ENCODE results near the gene CEP170B. TPM values are rescaled to one million over a fixed set of nuclear protein-coding genes. Genes with fewer than 3 reads are reported as not detected.
"Not testable (repeated sequence)": the region's sequence is repeated elsewhere in the genome, so short reads cannot be mapped to it uniquely, and the experiment has no call there.

CEP170B gene
- total RNA-seq, 1 experiment from 2014 or later, result 0.12 TPM

GRCh38 chr14:104886690-104887622 lies 21.9 kb downstream of the CEP170B start:
- H3K9me3 ChIP-seq (replicated peaks), result no peaks in the 10 kb centered on the region
- no peaks in the 10 kb centered on the region for H3K27me3 ChIP-seq
- H3K4me3 ChIP-seq, result no peak overlapping the region
- peak in 1 of 2 experiments; percentile 2 for DNase-seq
- H3K36me3 ChIP-seq, result no peaks in the 10 kb centered on the region
- H3K4me1 ChIP-seq, result peaks cover 7% of the 10 kb centered on the region
- no peak overlapping the region for H3K27ac ChIP-seq

DNA sequence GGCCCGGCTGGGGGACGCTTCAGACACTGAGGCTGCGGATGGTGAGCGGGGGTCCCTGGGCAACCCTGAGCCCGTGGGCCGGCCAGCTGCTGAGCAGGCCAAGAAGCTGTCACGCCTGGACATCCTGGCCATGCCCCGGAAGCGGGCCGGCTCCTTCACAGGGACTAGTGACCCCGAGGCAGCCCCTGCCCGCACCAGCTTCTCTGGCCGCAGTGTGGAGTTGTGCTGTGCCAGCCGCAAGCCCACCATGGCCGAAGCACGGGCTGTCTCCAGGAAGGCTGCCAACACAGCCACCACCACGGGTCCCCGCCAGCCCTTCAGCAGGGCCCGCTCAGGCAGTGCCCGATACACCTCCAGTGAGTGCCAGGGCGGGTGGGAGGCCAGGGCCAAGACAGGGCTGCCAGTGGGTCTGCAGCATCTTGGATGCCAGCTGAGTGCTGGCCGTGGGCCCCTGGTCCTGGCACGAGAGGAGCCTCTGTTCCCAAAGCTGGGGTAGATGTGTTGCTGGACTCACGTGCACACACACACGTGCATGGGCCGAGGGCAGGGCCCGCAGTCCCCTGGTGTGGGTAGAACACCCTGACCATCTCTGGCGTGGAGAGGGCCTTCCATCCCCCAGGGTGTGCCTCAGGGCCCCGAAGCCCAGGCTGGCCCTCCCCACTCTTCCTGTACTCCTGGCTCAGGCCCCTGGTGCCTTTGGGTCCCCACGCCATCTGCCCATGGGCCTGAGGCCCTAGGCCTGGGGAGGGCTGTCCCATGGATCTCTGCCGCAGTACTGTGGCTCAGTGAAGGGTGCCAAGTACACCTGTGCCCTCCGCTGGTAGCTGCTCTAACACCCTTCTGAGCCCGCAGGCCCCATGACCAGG lies 22.8 kb downstream of the CEP170B start:
- H3K27me3 ChIP-seq, result no peaks in the 10 kb centered on the region
- peak in 1 of 2 experiments; percentile 4 for DNase-seq
- no peak overlapping the region for H3K4me3 ChIP-seq
- H3K9me3 ChIP-seq (replicated peaks), result no peaks in the 10 kb centered on the region
- no peaks in the 10 kb centered on the region for H3K36me3 ChIP-seq
- no peak overlapping the region for H3K27ac ChIP-seq
- H3K4me1 ChIP-seq, result no peaks in the 10 kb centered on the region

- Histone ChIP-seq H3K27me3 (no peaks in the 10 kb centered on the region), H3K27ac (no peak overlapping the region), H3K9me3 (replicated peaks) (no peaks in the 10 kb centered on the region), H3K4me3 (no peak overlapping the region), H3K36me3 (no peaks in the 10 kb centered on the region), H3K4me1 (no peaks in the 10 kb centered on the region)
- DNase-seq, result peak in 1 of 2 experiments; percentile 2
Observed at GRCh38 chr14:104888489-104889374, 23.7 kb downstream of the CEP170B start.

DNA sequence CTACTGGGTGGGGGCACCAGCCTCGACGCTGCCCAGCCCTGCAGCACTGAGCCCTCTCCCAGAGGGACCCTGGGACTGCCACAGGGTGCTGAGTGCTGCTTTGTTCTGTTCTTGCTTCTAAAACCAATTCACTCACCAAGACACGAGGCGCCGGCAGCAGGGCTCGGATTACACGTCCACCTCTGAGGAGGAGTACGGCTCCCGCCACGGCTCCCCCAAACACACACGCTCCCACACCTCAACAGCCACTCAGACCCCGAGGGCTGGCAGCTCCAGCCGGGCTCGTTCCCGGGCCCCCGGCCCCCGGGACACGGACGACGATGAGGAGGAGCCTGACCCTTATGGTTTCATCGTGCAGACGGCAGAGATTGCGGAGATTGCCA lies 24.3 kb downstream of the CEP170B start:
- no peaks in the 10 kb centered on the region for H3K4me1 ChIP-seq
- H3K9me3 ChIP-seq (replicated peaks), result no peaks in the 10 kb centered on the region
- no peak overlapping the region for H3K27ac ChIP-seq
- no peaks in the 10 kb centered on the region for H3K27me3 ChIP-seq
- H3K4me3 ChIP-seq, result no peak overlapping the region
- no peaks in the 10 kb centered on the region for H3K36me3 ChIP-seq
- DNase-seq, result no peak

- H3K27ac ChIP-seq, H3K36me3 ChIP-seq: not testable (repeated sequence)
Observed at GRCh38 chr14:104890292-104890691, 25.2 kb downstream of the CEP170B start.

GRCh38 chr14:104891121-104891551 lies 26.1 kb downstream of the CEP170B start:
- H3K36me3 ChIP-seq, result no peaks in the 10 kb centered on the region
- no peak overlapping the region for H3K27ac ChIP-seq
- H3K4me1 ChIP-seq, result peaks cover 5% of the 10 kb centered on the region; the same call in 1 of the 2 replicates
- no peak for DNase-seq
- no peaks in the 10 kb centered on the region for H3K27me3 ChIP-seq
- no peak overlapping the region for H3K4me3 ChIP-seq
- H3K9me3 ChIP-seq (replicated peaks), result no peaks in the 10 kb centered on the region

More at GRCh38 chr14:104890292-104890691, 25.2 kb downstream of the CEP170B start:
- H3K27me3 ChIP-seq; H3K9me3 ChIP-seq (replicated peaks); H3K4me1 ChIP-seq; DNase-seq; H3K4me3 ChIP-seq: not testable (repeated sequence)

GRCh38 chr14:104891664-104892530 lies 26.8 kb downstream of the CEP170B start:
- Histone ChIP-seq H3K27me3 (no peaks in the 10 kb centered on the region), H3K36me3 (no peaks in the 10 kb centered on the region), H3K9me3 (replicated peaks) (no peaks in the 10 kb centered on the region), H3K4me1 (peaks cover 5% of the 10 kb centered on the region; the same call in 1 of the 2 replicates), H3K4me3 (no peak overlapping the region), H3K27ac (no peak overlapping the region)
- DNase-seq, result peak in 1 of 2 experiments; percentile 2

DNA sequence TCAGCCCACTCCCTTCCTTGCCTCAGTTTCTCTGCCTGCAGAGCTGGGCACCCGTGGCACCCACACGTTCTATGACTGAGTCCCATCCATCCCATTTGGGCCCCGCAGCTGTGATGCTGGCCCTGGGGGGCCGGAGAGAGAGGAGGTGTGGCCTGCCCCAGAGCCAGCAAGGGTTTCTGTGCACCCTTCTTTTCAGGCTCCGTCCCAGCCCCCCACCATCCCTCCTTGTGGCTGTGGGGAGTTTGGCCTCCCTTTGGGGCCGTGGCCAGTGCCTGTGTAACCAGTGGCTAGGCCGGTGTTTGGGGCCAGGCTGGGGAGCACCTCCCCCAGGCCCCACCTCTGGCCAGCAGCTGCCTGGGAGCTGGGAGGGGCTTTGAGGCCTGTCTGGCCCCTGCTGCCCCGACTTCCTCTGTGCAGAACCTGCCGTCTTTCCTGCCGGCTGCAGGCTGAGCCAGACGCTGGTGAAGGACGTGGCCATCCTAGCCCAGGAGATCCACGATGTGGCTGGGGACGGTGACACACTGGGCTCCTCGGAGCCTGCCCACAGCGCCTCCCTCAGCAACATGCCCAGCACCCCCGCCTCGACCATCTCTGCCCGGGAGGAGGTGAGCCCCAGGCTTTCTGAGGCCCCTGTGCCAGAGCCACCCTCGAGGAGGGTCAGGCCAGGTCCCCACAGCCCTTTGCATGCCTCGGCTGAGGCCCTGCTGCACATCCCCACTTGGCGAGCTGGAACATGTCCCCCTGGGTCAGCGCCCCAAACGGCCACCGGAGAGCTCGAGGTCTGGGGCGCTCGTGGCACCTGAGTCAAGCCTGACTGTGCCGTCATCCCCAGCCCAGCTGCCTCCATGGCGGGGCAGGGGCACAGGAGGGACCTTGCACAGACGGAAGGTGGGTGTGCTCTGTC lies 27.7 kb downstream of the CEP170B start:
- H3K27me3 ChIP-seq, result no peaks in the 10 kb centered on the region
- H3K27ac ChIP-seq, result no peak overlapping the region
- H3K4me3 ChIP-seq, result no peak overlapping the region
- peaks cover 5% of the 10 kb centered on the region; the same call in 1 of the 2 replicates for H3K4me1 ChIP-seq
- peak in 1 of 2 experiments; percentile 6 for DNase-seq
- H3K9me3 ChIP-seq (replicated peaks), result no peaks in the 10 kb centered on the region
- no peaks in the 10 kb centered on the region for H3K36me3 ChIP-seq

DNA sequence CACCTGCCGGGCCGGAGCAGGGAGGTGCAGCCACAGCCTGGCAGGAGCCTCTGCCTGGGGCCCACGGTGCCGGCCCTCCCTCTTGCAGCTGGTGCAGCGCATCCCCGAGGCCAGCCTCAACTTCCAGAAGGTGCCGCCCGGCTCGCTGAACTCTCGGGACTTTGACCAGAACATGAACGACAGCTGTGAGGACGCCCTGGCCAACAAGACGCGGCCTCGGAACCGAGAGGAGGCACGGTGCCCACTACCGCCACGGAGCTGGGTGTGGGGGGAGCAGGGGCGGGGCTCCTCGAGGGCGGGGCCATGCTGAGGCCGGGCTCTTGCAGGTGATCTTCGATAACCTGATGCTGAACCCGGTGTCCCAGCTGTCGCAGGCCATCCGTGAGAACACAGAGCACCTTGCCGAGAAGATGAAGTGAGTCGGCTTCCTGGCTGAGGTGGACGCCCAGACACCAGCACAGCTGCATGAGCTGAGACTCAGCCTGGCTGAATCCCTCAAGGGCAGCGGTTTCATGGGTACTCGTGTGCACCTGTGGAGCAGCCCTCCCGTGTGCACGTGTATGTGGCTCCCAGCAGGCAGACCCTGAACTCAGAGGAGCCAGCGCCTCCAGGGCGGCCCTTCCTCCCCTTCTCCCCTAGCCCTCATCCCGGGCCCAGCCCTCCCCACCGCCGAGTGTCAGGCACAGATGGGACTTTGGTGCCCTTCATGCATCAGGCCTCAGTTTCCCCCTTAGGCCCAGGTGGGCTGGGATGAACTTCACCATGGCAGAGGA lies 28.6 kb downstream of the CEP170B start:
- Histone ChIP-seq H3K4me1 (peaks cover 5% of the 10 kb centered on the region; the same call in 1 of the 2 replicates), H3K9me3 (replicated peaks) (no peaks in the 10 kb centered on the region), H3K27ac (no peak overlapping the region), H3K27me3 (no peaks in the 10 kb centered on the region), H3K36me3 (no peaks in the 10 kb centered on the region), H3K4me3 (no peak overlapping the region)
- DNase-seq, result peak in 1 of 2 experiments; percentile 7

DNA sequence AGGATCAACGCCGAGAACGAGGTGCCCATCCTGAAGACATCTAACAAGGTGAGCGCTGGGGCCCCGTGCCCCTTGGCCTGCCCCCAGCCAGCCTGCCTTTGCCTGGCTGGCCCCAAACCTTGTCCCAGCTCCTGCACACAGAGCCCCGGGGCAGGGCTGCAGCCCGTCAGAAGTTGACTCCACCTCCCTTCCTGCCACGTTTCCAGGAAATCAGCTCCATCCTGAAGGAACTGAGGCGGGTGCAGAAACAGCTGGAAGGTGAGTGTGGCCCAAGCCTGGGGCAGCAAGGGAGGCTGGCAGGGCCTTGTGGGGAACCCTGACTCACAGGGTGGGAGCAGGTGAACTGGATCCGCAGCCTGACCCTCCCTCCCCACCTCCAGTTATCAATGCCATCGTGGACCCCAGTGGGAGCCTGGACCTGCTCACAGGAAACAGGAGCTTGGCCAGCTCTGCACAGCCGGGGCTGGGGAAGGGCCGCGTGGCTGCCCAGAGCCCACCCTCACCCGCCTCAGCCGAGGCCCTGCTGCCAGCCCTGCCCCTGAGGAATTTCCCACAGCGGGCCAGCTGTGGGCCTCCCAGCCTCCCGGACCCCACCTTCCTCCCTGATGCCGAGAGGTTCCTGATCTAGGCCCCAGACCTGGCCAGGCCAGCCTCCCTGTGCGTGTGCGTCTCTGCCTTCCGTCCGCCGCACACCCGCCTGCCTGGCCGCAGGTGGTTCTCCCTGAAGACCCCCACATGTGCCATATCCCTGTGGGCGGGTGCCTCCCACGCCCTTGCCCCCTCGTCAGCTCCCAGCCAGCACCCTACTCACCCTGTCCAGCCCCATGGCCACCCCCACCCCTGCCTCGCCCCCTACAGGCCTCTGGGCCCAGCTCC lies 29.5 kb downstream of the CEP170B start:
- Histone ChIP-seq H3K36me3 (no peaks in the 10 kb centered on the region), H3K4me3 (no peak overlapping the region), H3K4me1 (peaks cover 5% of the 10 kb centered on the region; the same call in 1 of the 2 replicates), H3K27ac (no peak overlapping the region), H3K9me3 (replicated peaks) (no peaks in the 10 kb centered on the region), H3K27me3 (no peaks in the 10 kb centered on the region)
- no peak for DNase-seq

DNA sequence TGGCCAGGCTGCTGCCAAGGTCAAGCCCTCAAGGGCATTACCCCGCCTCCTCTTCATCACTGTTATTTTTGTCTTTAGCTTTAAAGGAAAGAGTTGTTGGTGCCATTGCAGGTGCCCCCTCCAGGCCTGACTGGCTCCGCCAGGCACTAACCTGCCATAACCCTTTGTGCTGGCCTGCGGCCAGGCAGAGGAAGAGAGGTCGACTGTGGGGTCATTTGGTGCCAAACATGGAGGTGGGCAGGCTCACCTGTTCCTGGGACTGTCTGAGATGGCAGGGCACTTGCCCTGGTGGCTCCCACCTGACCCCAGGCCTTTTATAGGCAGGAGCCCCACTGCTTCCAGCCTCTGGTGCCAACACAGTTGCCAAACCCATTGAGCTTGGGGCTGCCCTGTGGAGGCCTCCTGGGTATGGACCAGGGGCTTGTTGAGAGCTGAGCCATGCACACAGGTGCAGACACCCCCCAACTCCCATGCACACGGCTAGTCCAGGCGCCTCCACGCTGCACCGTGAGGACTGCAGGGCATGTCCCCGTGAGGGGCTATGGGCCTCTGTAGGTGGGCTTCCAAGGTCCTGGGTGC lies 30.2 kb downstream of the CEP170B start:
- H3K4me3 ChIP-seq, result no peak overlapping the region
- no peaks in the 10 kb centered on the region for H3K9me3 ChIP-seq (replicated peaks)
- DNase-seq, result peak in 1 of 2 experiments; percentile 3
- peaks cover 5% of the 10 kb centered on the region; the same call in 1 of the 2 replicates for H3K4me1 ChIP-seq
- no peaks in the 10 kb centered on the region for H3K27me3 ChIP-seq
- no peak overlapping the region for H3K27ac ChIP-seq
- no peaks in the 10 kb centered on the region for H3K36me3 ChIP-seq

Measured in SJCRH30 (cell line).